ENCODE results near the gene RCHY1. TPM values are rescaled to one million over a fixed set of nuclear protein-coding genes. Genes with fewer than 3 reads are reported as not detected.

Gene RCHY1
- total RNA-seq, 1 donor from 2014 or later, result 28.5 TPM

- POLR2A ChIA-PET, result no interaction called here
- TF ChIP-seq CTCF (IDR thresholded peaks at IDR 0.05), result no peak
- Mint-ChIP-seq H3K27ac (no peak overlapping the region), H3K36me3 (ENCODE audit: low read depth) (no peaks in the 10 kb centered on the region), H3K4me1 (no peaks in the 10 kb centered on the region), H3K4me3 (no peak overlapping the region), H3K27me3 (peaks cover 7% of the 10 kb centered on the region), H3K9me3 (no peaks in the 10 kb centered on the region)
- intact Hi-C loops (cut with micrococcal nuclease), result no loop called here
- CTCF ChIA-PET, result no interaction called here
- ATAC-seq (ENCODE audit: low read depth) (no peak), DNase-seq (no peak)
Measured at GRCh38 chr4:75429208-75429607, 85.0 kb downstream of the RCHY1 start.

Other genes starting within 250 kb of the RCHY1 start
- gene THAP6, start 70 bp upstream of the RCHY1 start, total RNA-seq, result 17.4 and 24.6 TPM in 2 replicates
- gene ODAPH, start 41.7 kb upstream of the RCHY1 start, total RNA-seq, result not detected in 2 replicates
- not detected in 2 replicates for gene CDKL2, start 116.1 kb upstream of the RCHY1 start, total RNA-seq
- 98.2 and 103 TPM in 2 replicates for gene G3BP2, start 159.0 kb upstream of the RCHY1 start, total RNA-seq
- 41.3 and 41.7 TPM in 2 replicates for gene USO1, start 210.2 kb upstream of the RCHY1 start, total RNA-seq